Measurements from ENCODE around the gene SLC25A39. TPM values are rescaled to one million over a fixed set of nuclear protein-coding genes. Genes with fewer than 3 reads are reported as not detected.
"Not testable (repeated sequence)": the region's sequence is repeated elsewhere in the genome, so short reads cannot be mapped to it uniquely, and the experiment has no call there.

Gene SLC25A39
- total RNA-seq, 1 donor from 2014 or later: 116 TPM

DNA sequence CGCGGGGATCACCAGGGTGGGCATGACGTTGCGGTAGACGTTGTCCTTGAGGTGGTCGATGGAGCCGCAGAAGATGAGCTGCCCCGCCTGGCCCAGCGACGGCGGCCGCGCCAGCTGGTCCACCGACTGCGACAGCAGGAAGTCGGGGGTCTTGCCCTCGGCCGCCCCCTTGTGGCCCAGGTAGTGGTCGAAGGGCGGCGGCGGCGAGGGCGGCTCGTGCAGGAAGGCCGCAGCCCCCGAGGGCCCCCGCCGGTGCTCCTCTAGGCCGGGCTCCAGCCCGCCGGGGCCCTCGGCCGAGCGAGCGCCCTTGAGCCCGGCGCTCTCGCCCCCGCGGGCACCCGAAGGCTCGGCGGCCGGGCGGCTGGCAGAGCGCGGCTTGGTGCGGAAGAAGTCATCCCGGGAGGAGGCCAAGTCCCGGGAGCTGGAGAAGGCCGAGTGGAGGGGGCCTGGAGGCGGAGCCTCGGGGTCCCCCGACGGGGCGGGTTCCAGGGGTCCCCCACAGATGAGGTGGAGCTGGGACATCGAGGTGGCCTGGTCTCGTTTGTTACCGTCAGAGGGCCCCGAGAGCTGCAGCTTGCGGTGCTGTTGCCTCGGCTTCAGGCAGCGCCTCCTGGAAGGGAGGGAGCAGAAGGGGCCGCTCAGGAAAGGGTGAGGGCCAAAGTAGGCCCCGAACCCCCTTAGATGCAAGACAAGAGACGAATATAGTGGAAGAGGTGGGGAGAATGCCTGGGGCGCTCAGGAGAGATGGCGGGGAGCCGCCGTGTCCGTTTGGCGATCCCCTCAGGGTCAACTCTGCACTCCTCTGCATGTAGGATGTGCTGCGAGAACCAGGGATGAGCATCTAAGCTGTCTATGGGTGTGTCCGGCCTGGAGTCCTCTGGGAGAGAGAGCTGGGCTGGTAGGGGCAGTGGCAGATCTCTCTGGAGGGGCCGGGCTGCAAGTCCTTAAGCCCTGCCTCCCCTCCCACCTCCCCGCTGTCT lies 30.2 kb upstream of the SLC25A39 start:
- intact Hi-C loops (cut with micrococcal nuclease): no loop called here

GRCh38 chr17:44353672-44354331 lies 29.2 kb upstream of the SLC25A39 start:
- intact Hi-C loops (cut with micrococcal nuclease): no loop called here

- intact Hi-C loops (cut with micrococcal nuclease): no loop called here
Observed at GRCh38 chr17:44352828-44353671, 28.4 kb upstream of the SLC25A39 start.

DNA sequence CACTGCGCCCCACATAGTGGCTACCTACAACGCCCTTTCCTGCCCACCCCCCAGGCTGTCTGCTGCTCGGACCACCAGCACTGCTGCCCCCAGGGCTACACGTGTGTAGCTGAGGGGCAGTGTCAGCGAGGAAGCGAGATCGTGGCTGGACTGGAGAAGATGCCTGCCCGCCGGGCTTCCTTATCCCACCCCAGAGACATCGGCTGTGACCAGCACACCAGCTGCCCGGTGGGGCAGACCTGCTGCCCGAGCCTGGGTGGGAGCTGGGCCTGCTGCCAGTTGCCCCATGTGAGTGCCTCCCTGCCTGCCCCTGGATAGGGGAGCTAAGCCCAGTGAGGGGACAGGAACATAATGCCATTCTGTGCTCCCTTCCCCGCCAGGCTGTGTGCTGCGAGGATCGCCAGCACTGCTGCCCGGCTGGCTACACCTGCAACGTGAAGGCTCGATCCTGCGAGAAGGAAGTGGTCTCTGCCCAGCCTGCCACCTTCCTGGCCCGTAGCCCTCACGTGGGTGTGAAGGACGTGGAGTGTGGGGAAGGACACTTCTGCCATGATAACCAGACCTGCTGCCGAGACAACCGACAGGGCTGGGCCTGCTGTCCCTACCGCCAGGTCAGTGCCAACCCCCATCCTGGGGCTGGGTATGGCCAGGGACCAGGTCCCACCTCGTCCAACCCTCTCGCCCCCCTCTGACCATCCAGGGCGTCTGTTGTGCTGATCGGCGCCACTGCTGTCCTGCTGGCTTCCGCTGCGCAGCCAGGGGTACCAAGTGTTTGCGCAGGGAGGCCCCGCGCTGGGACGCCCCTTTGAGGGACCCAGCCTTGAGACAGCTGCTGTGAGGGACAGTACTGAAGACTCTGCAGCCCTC lies 27.6 kb upstream of the SLC25A39 start:
- intact Hi-C loops (cut with micrococcal nuclease): no loop called here

DNA sequence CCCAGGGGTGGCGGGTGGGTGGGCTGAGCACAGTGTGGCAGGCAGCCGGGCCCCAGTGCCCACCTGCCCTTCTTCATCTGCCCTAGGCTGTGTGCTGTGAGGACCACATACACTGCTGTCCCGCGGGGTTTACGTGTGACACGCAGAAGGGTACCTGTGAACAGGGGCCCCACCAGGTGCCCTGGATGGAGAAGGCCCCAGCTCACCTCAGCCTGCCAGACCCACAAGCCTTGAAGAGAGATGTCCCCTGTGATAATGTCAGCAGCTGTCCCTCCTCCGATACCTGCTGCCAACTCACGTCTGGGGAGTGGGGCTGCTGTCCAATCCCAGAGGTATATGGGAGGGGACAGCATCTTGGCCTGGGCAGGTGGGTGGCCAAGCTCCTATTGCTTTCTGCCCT lies 26.8 kb upstream of the SLC25A39 start:
- intact Hi-C loops (cut with micrococcal nuclease): no loop called here

GRCh38 chr17:44350733-44351226 lies 26.2 kb upstream of the SLC25A39 start:
- intact Hi-C loops (cut with micrococcal nuclease): loop anchor here (1.0 kb wide), 1 partner anchor 209 kb away; the partner anchor contains the start of gene HROB

DNA sequence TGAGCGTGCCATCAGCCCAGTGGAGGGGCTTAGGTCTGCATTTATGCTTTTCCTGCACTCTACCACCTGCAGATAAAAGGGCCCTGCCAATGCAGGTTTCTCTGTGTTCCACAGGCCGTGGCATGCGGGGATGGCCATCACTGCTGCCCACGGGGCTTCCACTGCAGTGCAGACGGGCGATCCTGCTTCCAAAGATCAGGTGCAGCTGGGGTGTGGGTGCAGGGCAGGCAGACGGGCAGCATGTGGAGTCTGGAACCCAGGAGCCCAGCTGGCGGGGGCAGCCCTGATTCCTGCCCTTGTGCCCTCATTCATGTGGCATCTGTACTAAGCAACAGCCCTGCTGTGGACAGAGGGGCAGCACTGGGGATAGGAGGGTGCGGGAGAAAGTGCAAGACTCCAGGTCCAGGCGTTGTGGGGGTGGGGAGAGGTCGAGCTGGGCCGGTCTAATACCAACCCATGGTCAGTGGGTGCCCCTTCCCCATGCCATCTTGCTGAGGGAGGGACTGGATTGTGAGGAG lies 25.0 kb upstream of the SLC25A39 start:
- intact Hi-C loops (cut with micrococcal nuclease): loop anchor here (1.0 kb wide), 1 partner anchor 208 kb away; the partner anchor contains the start of gene HROB

GRCh38 chr17:44348988-44349364 lies 24.4 kb upstream of the SLC25A39 start:
- intact Hi-C loops (cut with micrococcal nuclease): no loop called here

GRCh38 chr17:44348234-44348987 lies 23.8 kb upstream of the SLC25A39 start:
- intact Hi-C loops (cut with micrococcal nuclease): no loop called here

- intact Hi-C loops (cut with micrococcal nuclease): not testable (repeated sequence)
Observed at GRCh38 chr17:44347206-44348055, 22.8 kb upstream of the SLC25A39 start.

DNA sequence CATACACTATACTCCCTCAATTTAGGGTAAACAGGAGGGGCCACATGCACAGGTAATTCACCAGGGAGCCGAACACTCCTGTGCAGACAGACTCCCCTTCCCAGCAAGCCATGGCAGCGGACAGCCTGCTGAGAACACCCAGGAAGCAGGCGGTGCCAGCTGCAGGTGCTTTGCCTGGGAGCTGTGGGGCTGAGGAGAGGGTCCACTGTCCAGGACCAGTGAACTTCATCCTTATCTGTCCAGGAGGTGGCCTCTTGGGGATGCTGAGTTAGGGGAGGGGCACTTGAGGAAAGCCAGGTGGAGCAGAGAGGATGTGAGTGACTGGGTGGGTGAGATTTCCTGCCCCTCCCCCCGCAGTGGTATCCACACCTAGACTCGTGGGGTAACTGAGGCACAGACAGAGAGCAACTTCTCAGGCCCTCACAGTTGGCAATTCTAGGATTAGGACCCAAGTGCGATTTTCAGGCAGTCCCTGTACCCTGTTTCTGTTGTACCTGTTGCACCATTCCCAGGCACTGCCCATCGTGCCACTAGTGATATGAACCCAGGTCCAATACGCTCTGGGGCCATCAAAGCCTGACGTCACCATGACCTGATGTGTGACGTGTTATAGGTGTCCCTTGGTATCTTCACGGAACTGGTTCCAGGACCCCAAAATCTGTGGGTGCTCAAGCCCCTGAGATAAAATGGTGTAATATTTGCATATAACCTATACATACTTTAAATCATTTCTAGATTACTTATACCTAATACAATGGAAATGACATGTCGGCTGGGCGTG lies 21.6 kb upstream of the SLC25A39 start:
- intact Hi-C loops (cut with micrococcal nuclease): no loop called here

GRCh38 chr17:44345454-44346026 lies 20.9 kb upstream of the SLC25A39 start:
- intact Hi-C loops (cut with micrococcal nuclease): loop anchor here (1.0 to 2.0 kb wide), 7 partner anchors 14 to 204 kb away; partner anchors contain the start of genes GPATCH8 and HROB

GRCh38 chr17:44344939-44345453 lies 20.4 kb upstream of the SLC25A39 start, which contains the start of gene GRN:
GRN (plus strand) TSS chr17:44345302; CDS start chr17:44349165, 3,863 bp downstream.
- intact Hi-C loops (cut with micrococcal nuclease): loop anchor here (1.0 to 2.0 kb wide), 7 partner anchors 14 to 204 kb away; partner anchors contain the start of genes GPATCH8 and HROB

- intact Hi-C loops (cut with micrococcal nuclease): loop anchor here (2.0 kb wide), 1 partner anchor 29 kb away; no protein-coding TSS in a partner anchor
Observed at GRCh38 chr17:44343510-44344209, 19.0 kb upstream of the SLC25A39 start.

DNA sequence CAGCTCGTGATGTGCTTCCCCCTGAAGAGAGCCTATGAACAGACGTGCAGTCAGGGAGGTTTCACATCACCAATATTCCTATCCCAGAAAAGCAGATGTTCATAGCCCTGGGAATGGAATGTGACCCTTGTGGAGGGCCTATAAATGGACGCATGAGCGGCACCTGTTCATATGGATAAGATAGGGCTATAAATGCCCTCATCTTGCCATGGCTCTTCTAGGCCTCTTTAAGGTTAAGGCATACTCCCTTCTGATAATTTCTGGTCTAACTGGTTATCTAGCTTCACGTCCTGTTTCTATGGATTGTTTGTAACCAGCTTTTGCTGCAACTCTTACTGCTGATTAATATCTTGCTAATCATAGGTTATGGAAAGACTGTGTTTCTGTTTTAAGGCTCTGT lies 15.9 kb upstream of the SLC25A39 start:
- intact Hi-C loops (cut with micrococcal nuclease): not testable (repeated sequence)

- intact Hi-C loops (cut with micrococcal nuclease): no loop called here
Observed at GRCh38 chr17:44338702-44339101, 14.1 kb upstream of the SLC25A39 start.

All from T-helper 1 cell treated with Interleukin-12 subunit alpha and Interleukin-12 subunit beta and Interleukin-4 antibody, amounts not matched to agents 30 ng/mL and 1 ng/mL, for 36 hours (primary cell).